A549 treated with ZK216348 at 1 μM for 4 hours (cell line): ENCODE data around the gene OR3A2. TPM values are rescaled to one million over a fixed set of nuclear protein-coding genes. Genes with fewer than 3 reads are reported as not detected.

ENCODE experiments used
- total RNA-seq: library from RNA; stranded (reverse); fragments of 200-300 nt; extraction: Qiagen RNA extraction; gene quantifications from 5 replicates; pipeline ENCODE4 v1.2.3, GENCODE V29; 2022; ENCODE audit warnings: low read depth

OR3A2 gene
- not detected in 5 replicates for total RNA-seq

DNA sequence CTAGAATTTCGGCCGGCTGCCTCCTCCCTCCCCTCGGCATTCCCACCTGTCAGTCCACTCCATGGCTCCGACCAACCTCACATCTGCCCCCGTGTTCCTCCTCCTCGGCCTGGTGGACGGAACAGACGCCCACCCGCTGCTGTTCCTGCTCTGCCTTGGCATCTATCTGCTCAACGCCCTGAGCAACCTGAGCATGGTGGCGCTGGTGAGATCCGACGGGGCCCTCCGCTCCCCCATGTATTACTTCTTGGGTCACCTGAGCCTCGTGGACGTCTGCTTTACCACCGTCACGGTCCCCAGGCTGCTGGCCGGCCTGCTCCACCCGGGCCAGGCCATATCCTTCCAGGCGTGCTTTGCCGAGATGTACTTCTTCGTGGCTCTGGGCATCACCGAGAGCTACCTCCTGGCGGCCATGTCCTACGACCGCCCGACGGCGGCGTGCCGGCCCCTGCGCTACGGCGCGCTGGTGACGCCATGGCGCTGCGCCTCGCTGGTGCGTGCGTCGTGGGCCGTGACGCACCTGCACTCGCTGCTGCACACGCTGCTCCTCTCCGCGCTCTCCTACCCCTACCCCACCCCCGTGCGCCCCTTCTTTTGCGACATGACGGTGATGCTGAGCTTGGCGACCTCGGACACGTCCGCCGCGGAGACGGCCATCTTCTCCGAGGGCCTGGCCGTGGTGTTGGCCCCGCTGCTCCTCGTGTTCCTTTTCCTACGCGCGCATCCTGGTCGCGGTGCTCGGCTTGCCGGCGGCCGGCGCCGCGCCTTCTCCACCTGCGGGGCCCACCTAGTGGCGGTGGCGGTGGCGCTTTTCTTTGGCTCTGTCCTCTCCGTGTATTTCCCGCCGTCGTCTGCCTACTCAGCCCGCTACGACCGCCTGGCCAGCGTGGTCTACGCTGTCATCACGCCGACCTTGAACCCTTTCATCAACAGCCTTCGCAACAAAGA lies at the start of gene OR3A2:
Gene OR3A2, minus strand, starts transcription at position 440 of the 948 bp plus-strand sequence.

DNA sequence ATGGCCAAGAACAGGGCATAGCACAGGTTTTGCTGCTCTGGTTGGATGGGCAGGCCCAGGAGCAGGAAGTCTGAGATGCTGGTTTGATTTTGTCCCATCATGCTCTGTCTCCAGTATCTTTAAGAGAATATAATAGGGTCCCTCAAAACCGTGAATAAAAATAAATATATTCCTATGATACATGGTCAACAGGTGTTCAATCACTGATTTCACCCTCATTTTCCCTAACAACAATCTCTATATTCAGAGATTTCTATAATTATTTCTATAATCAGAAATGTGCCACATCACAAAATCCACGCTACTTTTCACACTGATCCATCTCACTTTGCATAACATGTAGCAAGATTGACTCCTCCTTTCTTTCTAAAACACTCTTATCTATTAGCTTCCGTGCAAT lies 47.6 kb upstream of the OR3A2 start, which contains the start of gene OR1E2:
Gene OR1E2, minus strand, starts transcription at position 101 of the 400 bp plus-strand sequence. Its CDS starts 0 bp downstream, at position 101.

DNA sequence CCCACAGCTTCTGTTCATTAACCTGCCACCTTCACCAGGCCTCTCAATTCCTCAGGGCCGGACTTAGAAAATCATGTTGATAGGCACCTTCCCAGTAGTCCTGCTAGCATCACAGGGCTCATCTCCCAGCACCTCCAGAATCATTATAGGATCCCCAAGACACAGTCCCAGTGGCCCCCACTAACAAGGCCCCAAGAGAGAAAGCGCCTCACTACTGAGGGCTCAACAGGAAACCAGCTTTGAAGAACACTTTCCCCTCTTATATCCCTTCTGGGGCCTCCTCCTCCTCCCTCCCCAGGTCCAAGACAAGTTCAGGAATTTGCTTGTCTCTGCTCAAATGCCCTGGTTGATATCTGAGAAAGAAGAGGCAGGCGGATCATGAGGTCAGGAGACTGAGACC lies 25.0 kb upstream of the OR3A2 start, which contains the start of gene OR3A3:
Gene OR3A3, plus strand, starts transcription at position 301 of the 400 bp plus-strand sequence.

DNA sequence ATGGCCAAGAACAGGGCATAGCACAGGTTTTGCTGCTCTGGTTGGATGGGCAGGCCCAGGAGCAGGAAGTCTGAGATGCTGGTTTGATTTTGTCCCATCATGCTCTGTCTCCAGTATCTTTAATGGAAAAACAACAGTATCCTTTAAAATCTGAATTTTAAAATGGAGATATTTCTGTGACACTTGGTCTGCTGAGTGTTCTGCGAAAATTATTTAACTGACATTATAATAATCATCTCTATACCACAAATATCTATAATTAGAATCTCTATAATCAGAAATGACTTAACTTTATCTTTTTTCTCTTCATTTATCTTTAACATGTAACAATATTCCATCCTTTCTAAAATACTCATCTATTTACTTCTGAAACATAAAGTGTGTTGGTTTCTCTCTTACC lies 12.2 kb upstream of the OR3A2 start, which contains the start of gene OR1E1:
Gene OR1E1, minus strand, starts transcription at position 101 of the 400 bp plus-strand sequence. Its CDS starts 0 bp downstream, at position 101.

DNA sequence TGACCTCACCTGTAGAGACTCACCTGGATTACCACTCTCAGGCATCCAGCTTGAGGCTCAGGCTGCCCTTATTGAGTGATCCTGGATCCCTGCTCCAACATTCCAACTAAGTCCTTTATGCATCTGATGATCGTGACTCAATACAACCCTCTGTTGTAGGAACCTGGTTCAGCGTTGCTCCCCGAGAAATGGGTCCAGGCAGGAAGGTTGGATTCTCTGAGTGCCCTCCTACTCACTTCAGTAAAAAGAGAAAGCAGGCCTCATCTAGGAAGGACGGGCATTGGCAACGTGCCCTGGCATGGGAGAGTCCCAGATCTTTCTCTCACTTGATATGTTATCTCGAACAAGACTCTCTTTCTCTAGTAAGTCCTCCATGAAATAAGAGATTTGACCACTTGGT lies 87.8 kb downstream of the OR3A2 start, which contains the start of gene OR3A1:
Gene OR3A1, minus strand, starts transcription at position 101 of the 400 bp plus-strand sequence. CDS start 5,778 bp downstream, outside the sequence.

Other genes starting within 250 kb of the OR3A2 start
- not detected in 5 replicates for gene OR1A2, start 188.8 kb downstream of the OR3A2 start, total RNA-seq
- not detected in 5 replicates for gene OR1A1, start 178.6 kb downstream of the OR3A2 start, total RNA-seq
- not detected in 5 replicates for gene OR3A1, start 87.9 kb downstream of the OR3A2 start, total RNA-seq
- not detected in 5 replicates for gene OR1E1, start 12.1 kb upstream of the OR3A2 start, total RNA-seq
- 0.07 TPM in 1 of 5 replicates, not detected in the others for gene OR3A3, start 25.1 kb upstream of the OR3A2 start, total RNA-seq
- not detected in 5 replicates for gene OR1E2, start 47.5 kb upstream of the OR3A2 start, total RNA-seq
- not detected in 5 replicates for gene SPATA22, start 85.5 kb upstream of the OR3A2 start, total RNA-seq
- gene ASPA, start 89.7 kb upstream of the OR3A2 start, total RNA-seq = not detected in 5 replicates
- 0.15 to 0.92 TPM (median 0.33 TPM) in 5 replicates for gene TRPV3, start 171.5 kb upstream of the OR3A2 start, total RNA-seq
- 3.9 to 5.3 TPM (median 4.9 TPM) in 5 replicates for gene TRPV1, start 223.1 kb upstream of the OR3A2 start, total RNA-seq
- 10.5 to 17.7 TPM (median 16.4 TPM) in 5 replicates for gene SHPK, start 249.9 kb upstream of the OR3A2 start, total RNA-seq